HG03045 (cell line): ENCODE results near the gene CLMP.
"Not testable (repeated sequence)": the region's sequence is repeated elsewhere in the genome, so short reads cannot be mapped to it uniquely, and the experiment has no call there.

ENCODE experiments used
- ATAC-seq: cut with Tn5 transposase; IDR thresholded peaks from one replicate; pipeline ENCODE4 v1.9.1; 2021; ENCODE audit warnings: mild to moderate bottlenecking, moderate library complexity; ENCODE audit not compliant: unreplicated experiment

CLMP gene

DNA sequence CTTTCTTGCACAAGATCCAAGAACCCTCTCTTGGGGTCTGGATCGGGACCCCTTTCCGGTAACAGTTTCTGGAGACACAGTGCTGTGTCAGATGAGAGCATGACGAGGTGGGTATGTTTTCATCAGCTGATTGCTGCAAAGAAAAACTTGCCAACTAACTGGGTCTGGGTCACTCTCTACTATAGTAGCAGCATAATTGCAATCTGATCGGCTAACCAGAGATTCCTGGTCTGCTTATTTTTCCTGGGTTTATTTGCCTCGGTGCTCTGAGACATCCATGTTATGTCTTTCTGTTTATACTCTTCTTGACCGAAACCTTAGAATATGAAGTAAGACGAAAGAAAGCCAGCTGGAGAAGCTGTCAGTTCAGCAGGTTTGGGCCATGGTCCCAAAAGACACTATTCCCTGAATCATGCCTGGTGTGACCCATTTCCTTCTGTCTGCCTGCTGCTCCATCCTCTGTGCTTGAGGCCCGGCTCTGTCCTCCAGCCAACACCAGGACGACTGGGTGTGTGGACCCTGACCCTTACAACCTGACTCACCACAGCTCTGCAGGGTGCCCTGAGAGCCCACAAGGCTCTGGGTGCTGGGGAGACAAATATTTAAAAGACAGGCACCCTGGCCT lies 24.1 kb upstream of the CLMP start:
- no peak for ATAC-seq

- no peak for ATAC-seq
Observed at GRCh38 chr11:123218451-123218850, 23.4 kb upstream of the CLMP start.

DNA sequence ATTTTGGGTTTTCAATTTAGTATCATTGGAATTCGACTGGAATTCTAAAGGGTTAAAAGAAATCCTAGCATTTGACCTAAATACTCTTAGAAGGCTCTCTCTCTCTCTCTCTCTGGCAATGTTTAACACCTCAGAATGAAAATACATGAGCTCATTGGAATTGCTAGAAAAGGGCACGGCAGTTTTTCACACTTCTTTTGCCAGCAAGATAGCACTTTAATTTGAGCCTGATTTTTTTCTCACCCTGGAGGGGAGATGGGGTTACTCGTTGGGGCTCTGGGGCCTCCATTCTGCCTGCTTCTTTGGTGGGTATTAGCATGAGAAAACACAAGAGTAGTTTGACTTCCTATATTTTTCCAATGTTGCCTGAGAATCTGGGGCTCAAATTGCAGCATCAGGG lies 22.8 kb upstream of the CLMP start:
- ATAC-seq, result no peak

GRCh38 chr11:123216249-123216648 lies 21.2 kb upstream of the CLMP start:
- no peak for ATAC-seq

DNA sequence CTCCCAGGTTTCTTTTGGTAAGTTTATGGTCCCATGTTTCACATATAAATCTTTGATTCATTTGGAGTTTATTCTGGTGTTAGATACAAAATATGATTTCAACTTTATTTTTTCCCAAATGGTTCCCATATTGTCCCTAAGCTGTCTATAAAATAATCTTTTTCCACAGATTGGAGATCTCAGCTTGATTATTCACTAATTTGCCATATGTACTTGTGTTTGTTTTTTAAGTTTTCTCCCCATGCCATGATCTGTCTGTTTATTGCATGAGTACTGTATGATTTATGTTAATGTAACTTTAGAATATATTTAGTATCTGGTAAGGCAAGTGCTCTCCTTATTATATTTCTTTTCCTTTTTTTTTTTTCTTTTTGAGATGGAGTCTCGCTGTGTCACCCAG lies 19.9 kb upstream of the CLMP start:
- ATAC-seq, result no peak

- ATAC-seq, result no peak
Observed at GRCh38 chr11:123214396-123214795, 19.3 kb upstream of the CLMP start.

DNA sequence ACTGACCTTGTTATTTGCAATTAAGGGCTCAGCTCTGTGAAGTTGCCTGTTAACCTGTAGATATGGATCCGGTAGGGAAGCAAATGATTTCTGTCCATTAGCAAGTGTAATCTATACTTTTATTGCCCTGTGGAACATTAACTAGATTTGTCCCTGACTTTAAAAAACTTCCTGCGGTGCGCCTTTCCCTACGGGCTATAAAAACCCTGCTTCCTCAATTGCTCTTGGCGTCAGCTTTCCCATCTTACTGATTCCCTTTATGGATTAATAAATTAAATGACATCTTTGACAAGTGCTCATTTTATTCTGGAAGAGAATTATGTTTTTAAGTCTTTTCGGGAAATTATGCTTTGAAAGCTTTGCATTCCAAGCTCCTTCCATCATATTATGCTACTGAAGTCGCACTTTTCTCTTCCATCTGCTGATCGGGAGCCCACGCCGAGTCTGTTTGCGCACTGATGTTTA lies 18.3 kb upstream of the CLMP start:
- ATAC-seq, result no peak

GRCh38 chr11:123212406-123212805 lies 17.4 kb upstream of the CLMP start:
- no peak for ATAC-seq

DNA sequence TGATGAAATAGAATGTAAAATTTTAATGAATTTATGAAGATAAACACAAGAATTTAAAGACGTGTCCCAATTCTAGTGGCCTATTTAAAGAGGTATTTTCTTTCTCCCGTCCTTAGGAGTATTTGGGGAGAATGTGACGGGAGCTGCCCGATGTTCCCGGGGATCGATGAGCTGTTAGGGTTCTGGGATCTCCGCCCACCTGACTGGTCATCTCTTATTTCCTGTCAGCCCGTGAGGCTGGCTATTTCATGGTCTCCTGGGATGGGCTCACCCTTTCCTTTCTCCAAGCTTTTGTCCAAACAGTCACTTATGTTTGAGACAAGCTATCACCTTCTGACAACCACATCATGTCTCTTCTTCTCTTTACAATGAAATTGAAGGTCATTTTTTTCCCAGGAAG lies 16.9 kb upstream of the CLMP start:
- ATAC-seq, result no peak

DNA sequence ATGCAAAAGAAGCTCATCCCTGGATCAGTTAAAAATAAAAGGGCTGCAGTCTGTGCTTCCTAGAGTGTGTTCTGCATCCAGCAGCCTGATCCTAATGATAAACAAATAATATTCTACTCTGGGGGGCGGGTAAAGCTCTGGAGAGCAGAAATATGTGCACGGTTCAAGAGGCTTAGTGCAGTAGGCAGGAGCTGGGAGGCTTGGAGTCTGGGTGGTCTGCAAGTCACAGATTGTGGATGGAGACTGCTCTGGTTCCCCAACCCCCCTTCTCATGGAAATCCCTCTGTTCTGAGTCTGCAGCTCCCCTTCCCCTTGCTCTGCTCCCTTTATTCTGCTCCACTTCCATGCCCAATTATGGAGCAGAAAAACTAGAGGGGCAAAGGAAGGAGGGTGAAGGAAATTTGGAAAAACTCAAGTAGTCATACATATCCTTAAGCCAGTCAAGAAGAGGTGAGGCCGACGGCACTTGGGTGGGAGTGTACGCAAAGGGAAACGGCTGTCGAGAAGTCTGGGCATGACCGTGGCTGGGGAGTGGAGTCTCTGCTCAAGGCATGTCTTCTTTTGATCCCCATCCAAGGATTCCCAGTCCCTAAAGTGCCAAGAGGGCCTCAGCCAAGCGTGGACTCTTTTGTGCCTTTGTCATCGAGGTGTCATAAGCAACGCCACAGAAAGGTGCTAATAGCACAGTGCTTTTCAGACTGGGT lies 16.3 kb upstream of the CLMP start:
- ATAC-seq, result no peak

- ATAC-seq, result no peak
Observed at GRCh38 chr11:123209591-123209990, 14.5 kb upstream of the CLMP start.

DNA sequence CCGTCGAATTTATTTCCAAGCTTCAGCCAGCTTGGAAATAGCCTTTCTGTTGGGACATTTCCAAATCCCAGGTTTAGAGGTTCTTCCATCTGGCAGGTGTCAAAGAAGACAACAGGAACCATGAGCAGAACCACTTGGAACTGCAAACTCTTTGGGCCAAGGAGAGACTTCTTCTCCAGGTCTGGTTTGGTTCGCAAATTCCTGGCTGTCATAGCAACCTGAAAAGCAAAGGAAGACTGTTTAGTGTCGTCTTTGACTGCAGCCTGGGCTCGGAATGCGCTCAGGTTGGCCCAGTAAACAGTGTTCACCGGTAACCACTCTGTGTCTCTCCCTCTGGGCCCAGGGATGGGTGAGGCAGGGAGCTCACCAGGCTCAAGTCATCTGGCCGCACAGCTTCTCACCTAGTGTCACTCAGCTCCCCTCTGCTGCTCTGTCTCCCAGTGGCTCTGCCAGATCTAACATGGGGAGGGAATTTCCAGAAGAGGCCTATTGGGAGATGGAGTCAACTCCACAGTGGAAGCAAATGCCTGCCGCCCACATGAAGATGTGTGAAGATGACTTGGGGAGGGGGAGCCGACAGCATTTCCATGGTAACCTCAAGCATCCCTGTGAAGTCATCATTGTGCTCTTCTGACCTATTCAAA lies 11.9 kb upstream of the CLMP start:
- ATAC-seq, result no peak

GRCh38 chr11:123206055-123206454 lies 11.0 kb upstream of the CLMP start:
- not testable (repeated sequence) for ATAC-seq

DNA sequence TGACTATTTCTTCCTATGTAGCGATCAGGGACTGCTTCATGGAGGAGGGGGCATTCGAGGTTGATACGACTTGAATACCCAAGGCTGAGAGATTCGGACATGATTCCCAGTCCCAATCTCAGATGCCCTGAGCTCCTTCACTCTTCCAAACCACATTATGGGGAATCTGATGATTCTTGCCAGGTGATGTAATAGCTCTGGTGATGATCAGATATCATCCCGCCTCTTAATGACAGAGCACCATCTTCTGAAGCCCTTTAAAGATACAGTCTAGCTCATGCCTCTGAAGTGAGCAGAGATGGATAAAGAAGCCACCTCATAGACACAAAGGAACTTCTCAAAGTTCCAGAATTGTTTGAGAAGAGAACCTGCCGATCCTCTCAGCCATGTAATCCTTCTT lies 8.9 kb upstream of the CLMP start:
- no peak for ATAC-seq

DNA sequence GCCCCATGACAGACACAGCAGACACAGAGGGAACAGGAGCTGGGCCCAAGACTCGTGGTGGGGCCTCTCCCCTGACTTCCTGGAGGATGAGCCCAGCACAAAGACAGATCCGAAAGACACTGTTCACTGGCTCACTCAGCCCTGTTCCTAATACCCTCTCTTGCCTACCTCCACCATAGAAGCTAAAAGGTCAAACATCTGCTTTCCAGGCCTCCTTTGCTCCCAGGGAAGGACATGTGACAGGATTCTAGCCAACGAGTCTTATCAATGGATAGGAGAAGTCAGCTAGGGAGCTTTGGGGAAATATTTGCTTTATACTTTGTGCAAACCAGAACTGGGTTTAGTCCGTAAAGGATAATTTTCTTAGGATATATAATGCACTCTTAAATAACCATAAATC lies 8.4 kb upstream of the CLMP start:
- no peak for ATAC-seq

- no peak for ATAC-seq
Observed at GRCh38 chr11:123202155-123203151, 7.4 kb upstream of the CLMP start.

GRCh38 chr11:123200264-123200663 lies 5.2 kb upstream of the CLMP start:
- ATAC-seq, result no peak

DNA sequence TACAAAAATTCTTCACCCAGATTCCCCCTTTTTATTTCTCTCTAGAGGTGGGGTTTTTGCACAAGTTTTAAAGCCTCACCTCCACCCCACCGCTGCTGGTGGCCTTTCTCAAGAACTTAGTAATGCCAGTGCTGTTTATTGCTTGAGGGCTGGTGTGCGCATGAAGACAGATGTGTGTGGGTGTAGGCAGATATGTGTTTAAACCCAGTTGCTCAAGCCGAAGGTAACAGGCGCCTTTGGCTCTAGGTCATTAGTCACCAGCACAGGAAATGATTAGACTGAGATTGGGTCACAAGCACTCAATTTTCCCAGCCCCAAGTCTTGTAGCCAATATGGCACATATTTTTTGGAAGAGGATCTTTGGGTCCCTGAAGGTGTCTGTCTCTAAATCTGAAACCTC lies 2.7 kb upstream of the CLMP start:
- ATAC-seq, result no peak

DNA sequence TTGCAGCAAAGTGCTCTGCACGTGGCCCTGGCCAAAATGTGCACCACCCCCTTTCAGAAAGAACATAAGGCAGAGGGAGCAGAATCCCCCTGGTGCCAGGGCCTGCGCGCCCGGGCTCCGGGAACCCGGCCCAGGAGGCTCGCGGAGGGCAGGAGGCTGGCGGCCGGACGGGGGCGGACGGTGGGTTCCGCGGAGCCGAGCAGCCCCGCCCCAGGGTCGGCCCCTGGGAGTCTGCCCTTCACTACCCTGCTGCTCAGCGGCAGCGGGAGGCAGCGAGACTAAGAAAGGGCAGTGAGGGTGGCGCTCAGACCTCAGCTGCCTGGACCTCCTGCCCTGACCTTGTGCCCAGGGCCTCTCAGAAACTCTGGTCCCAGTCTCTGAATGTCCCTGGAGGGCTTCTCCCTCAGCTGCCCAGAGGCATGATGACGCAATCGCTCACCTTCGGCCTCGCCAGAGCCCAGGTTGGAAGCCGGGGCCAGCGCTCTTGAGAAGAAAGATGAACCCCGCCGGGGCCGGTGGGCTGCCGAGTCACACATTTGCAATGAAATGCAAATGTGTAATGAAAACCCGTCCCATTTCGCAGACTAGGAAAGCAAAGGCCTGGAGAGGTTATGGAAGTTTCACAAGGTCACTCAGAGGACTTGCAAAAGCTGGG lies 1.1 kb upstream of the CLMP start:
- ATAC-seq, result no peak

GRCh38 chr11:123194337-123195187 lies 486 bp downstream of the CLMP start:
- no peak for ATAC-seq
